Endothelial cell of umbilical vein (primary cell): ENCODE measurements around the gene PYGB.

Source experiments
- EZH2 ChIP-seq: IDR thresholded peaks from 2 replicates; pipeline ENCODE4 v1.6.1; 2012; ENCODE audit warnings: borderline replicate concordance, low read depth, mild to moderate bottlenecking, moderate library complexity, low read length, inconsistent platforms; ENCODE audit not compliant: severe bottlenecking
- POLR2A ChIP-seq: IDR thresholded peaks from 2 replicates; pipeline ENCODE4 v1.6.1; 2012; ENCODE audit warnings: low read depth, mild to moderate bottlenecking, control low read depth, low read length
- TF ChIP-seq, protein P1 (sequence below), 2 donors: IDR thresholded peaks; 1 replicate in 1 of 2; 2 replicates in 1 of 2; pipeline ENCODE4 v1.5.1; 2011; ENCODE audit warnings: low read length in 2 of 2, mild to moderate bottlenecking in 2 of 2, moderate library complexity in 2 of 2, control low read depth in 1 of 2, inconsistent platforms in 1 of 2, low read depth in 1 of 2; ENCODE audit not compliant: insufficient read depth in 1 of 2; ENCODE audit errors: extremely low read depth in 1 of 2

DNA sequence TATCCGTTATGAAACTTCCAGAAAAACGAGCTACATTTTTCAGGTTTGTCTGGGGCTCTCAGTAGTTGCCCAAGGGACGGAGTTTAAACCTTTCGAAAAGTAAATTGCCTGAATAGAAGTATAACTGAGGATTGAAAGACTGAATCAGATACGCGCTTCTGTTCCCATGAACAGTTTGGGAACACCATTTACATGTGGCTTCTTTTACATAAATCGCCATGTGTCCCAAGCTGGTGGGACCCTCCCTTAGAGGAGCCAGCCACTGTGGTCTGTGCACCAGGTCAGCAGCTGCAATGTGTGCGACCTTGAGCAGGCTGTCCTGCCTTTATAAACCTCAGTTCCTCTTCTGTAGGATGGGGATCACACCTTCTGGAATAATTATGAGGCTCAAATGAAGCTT lies 41.3 kb upstream of the PYGB start:
- TF ChIP-seq, protein P1, sequence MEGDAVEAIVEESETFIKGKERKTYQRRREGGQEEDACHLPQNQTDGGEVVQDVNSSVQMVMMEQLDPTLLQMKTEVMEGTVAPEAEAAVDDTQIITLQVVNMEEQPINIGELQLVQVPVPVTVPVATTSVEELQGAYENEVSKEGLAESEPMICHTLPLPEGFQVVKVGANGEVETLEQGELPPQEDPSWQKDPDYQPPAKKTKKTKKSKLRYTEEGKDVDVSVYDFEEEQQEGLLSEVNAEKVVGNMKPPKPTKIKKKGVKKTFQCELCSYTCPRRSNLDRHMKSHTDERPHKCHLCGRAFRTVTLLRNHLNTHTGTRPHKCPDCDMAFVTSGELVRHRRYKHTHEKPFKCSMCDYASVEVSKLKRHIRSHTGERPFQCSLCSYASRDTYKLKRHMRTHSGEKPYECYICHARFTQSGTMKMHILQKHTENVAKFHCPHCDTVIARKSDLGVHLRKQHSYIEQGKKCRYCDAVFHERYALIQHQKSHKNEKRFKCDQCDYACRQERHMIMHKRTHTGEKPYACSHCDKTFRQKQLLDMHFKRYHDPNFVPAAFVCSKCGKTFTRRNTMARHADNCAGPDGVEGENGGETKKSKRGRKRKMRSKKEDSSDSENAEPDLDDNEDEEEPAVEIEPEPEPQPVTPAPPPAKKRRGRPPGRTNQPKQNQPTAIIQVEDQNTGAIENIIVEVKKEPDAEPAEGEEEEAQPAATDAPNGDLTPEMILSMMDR (IDR thresholded peaks at IDR 0.05; ENCODE audit: extremely low read depth in 1 of 2, insufficient read depth in 1 of 2, low read depth in 1 of 2, low read length in 2 of 2), result no peak
- TF ChIP-seq POLR2A (no peak), EZH2 (no peak)
